Measurements from ENCODE around the gene CALD1.
A peak's percentile ranks its signal among the peaks of the same experiment; 100 is the strongest.

CALD1 gene

DNA sequence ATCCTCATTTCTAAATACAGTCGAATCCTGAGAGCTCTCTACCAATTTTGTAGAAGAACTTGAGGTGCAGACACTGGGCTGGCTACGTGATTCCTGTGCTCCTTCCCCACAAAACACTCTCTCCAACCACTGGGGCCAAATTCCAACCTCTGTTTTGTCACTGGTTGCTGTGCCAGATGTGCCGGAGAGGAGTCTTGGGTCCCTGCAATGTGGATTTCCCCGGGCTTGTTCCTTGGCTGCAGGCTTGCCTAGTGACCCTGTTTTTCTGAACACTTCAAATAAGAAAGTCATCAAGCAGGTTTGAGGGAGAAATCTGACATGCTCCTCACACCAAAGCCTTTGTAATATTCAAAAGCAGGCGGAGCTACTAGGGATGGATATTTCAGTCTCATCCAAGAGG, 162.5 kb downstream of the CALD1 start:
- H3K4me3 ChIP-seq (replicated peaks; ENCODE audit: low read depth, low read length): no peak overlapping the region
- DNase-seq (ENCODE audit: extremely low read depth, low read depth): no peak
- TF ChIP-seq, protein P1, sequence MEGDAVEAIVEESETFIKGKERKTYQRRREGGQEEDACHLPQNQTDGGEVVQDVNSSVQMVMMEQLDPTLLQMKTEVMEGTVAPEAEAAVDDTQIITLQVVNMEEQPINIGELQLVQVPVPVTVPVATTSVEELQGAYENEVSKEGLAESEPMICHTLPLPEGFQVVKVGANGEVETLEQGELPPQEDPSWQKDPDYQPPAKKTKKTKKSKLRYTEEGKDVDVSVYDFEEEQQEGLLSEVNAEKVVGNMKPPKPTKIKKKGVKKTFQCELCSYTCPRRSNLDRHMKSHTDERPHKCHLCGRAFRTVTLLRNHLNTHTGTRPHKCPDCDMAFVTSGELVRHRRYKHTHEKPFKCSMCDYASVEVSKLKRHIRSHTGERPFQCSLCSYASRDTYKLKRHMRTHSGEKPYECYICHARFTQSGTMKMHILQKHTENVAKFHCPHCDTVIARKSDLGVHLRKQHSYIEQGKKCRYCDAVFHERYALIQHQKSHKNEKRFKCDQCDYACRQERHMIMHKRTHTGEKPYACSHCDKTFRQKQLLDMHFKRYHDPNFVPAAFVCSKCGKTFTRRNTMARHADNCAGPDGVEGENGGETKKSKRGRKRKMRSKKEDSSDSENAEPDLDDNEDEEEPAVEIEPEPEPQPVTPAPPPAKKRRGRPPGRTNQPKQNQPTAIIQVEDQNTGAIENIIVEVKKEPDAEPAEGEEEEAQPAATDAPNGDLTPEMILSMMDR (IDR thresholded peaks at IDR 0.05; ENCODE audit: low read depth, low read length, missing control alignments): no peak

DNA sequence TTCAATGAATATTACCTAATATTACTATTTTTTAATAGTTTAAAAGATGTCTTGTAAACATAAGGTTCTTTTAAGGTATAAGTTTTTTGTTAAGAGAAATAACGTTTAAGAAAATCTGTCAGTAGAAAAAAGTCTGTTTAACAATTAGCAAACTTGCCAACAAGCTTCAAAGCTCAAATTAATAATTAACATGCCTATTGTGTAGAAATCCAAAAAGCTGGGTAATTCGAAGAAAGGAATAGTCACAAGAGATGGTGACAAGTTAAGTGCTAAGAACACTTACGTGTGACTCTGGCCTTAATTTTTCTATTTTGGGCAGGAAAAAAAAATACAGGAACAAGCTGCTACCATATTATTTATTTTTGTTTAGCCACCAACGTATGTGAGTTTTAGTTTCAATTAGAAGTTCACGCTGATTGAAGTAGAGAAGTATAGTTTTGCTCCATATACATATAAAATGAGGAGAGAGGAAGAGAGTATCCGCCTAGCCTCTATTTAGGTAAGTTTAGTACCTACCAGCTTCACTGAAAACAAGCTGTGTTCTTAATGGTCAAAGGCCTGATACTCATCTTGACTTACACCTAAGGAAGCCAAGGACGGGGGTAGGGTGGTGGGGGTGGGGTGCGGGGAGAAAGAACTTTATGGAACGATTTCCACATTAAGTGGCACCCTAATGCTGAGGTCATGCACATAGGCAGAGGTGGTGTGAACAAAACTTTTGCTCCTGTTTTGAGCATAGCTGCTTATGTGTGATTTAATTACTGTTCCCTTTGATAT, 163.4 kb downstream of the CALD1 start:
- no peak for DNase-seq (ENCODE audit: extremely low read depth, low read depth)
- TF ChIP-seq, protein P1 (IDR thresholded peaks at IDR 0.05; ENCODE audit: low read depth, low read length, missing control alignments): no peak
- no peak overlapping the region for H3K4me3 ChIP-seq (replicated peaks; ENCODE audit: low read depth, low read length)

DNA sequence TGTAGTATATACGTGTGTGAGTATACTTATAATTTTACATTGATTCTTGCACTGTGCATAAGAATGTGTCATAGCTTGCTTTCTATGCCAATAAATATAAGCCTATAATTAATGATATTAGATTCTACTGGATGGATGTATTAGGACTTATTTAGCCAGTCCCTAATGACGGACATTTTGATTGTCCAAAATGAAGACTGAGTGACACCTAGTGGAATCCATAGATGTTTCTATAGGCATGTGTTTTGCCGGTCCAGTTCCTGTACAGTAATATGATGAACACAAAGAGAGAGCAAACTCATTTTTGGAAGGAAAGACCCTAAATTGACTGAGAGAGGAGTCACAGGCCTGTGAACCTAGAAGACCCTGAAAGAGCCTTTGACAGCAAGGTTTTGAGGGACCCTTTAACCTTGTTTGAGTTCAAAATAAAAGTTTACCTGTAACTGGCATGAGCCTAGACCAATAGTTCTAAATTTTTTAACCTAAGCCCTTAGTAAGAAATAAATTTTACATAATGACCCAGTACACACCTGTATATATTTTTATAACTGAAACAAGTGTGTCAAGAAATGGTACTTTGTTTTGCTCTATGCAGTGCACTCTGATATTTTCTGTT, 164.5 kb downstream of the CALD1 start:
- DNase-seq (ENCODE audit: extremely low read depth, low read depth): no peak
- TF ChIP-seq, protein P1 (IDR thresholded peaks at IDR 0.05; ENCODE audit: low read depth, low read length, missing control alignments): peak; percentile 3
- no peak overlapping the region for H3K4me3 ChIP-seq (replicated peaks; ENCODE audit: low read depth, low read length)

DNA sequence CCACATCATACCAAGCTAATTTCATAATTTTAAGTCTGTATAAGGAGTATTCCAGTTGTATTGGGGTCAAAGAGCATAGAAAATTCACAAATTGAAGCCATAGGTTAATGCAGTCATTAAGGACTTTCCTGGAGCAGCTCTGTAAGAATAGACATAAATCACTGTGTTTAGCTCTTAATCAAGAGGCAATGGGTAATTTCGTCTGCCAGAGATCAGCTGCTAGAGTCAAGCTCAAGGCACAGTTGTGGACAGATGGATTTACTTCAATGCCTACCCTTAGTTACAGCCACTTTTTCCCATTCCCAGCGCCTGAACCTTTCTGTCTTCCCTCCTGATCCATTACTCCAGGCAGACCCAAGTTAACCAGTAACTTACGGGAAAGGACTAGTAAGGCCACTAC, 166.3 kb downstream of the CALD1 start:
- no peak for DNase-seq (ENCODE audit: extremely low read depth, low read depth)
- TF ChIP-seq, protein P1 (IDR thresholded peaks at IDR 0.05; ENCODE audit: low read depth, low read length, missing control alignments): no peak

DNA sequence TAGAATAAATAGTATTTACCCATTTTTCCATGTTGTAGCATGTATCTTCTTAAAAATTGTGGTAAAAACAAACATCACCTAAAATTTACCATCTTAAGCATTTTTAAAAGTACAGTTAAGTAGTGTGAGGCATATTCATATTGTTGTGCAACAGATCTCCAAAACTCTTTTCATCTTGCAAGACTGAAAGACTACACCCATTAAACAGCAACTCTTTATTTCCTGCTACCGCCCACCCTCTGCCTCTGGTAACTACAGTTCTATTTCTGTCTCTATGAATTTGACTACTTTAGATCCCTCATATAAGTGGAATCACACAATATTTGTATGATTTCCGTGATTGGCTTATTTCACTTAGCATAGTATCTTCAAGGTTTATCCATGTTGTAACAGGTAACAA, 166.8 kb downstream of the CALD1 start:
- no peak for DNase-seq (ENCODE audit: extremely low read depth, low read depth)
- H3K4me3 ChIP-seq (replicated peaks; ENCODE audit: low read depth, low read length): no peak overlapping the region
- TF ChIP-seq, protein P1 (IDR thresholded peaks at IDR 0.05; ENCODE audit: low read depth, low read length, missing control alignments): no peak

More for the DNA sequence above, 166.3 kb downstream of the CALD1 start:
- H3K4me3 ChIP-seq (replicated peaks; ENCODE audit: low read depth, low read length): no peak overlapping the region

DNA sequence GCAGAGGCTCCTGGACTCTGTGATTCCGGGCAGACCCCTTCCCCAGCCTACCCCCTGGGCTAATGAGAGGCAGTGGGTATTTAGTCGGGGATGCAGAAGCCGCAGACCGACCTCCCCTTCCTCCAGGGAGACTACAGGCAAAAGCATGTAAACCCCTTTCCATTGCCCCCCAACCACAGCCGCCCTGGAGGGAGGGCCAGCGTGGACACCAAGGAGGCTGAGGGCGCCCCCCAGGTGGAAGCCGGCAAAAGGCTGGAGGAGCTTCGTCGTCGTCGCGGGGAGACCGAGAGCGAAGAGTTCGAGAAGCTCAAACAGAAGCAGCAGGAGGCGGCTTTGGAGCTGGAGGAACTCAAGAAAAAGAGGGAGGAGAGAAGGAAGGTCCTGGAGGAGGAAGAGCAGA, 167.9 kb downstream of the CALD1 start:
- DNase-seq (ENCODE audit: extremely low read depth, low read depth): no peak
- TF ChIP-seq, protein P1 (IDR thresholded peaks at IDR 0.05; ENCODE audit: low read depth, low read length, missing control alignments): no peak
- H3K4me3 ChIP-seq (replicated peaks; ENCODE audit: low read depth, low read length): no peak overlapping the region

Data from HFF-Myc (cell line).